Panc1 (cell line): ENCODE results near the gene CNTNAP4. TPM values are rescaled to one million over a fixed set of nuclear protein-coding genes. Genes with fewer than 3 reads are reported as not detected.

Experiments
- ATAC-seq: fragments of 200-7000 bp; cut with Tn5 transposase; 2 replicates; pipeline ENCODE4 v1.9.1; 2020; ENCODE audit warnings: mild to moderate bottlenecking, moderate library complexity
- BruUV-seq: library from RNA; stranded (reverse); fragments of 400-500 nt; replicated peaks from 2 replicates; lab custom pipeline; 2021; lab: Mats Ljungman, UMichigan
- CTCF ChIA-PET: fragments of 300-600 bp; sonication (Branson Sonifier 250); formaldehyde crosslinking; loops from one replicate; lab custom pipeline; 2022; ENCODE audit warnings: antibody characterized with exemption; lab: Charles Lee
- POLR2A ChIA-PET: fragments of 300-600 bp; sonication (Branson Sonifier 250); formaldehyde crosslinking; loops from one replicate; lab custom pipeline; 2022; ENCODE audit warnings: antibody characterized with exemption; lab: Charles Lee
- DNase-seq: peaks from one replicate; pipeline ENCODE4 v3.0.0-alpha.2; 2010; ENCODE audit warnings: low read depth, low spot score
- H3K27ac ChIP-seq: 2 replicates; pipeline ENCODE4 v1.5.1; 2011; ENCODE audit warnings: mild to moderate bottlenecking, low read length, inconsistent platforms
- H3K27me3 ChIP-seq: fragments of 200-500 bp; sonication (Bioruptor generic); 2 replicates; pipeline ENCODE4 v1.6.0; 2014; ENCODE audit warnings: low read length, inconsistent platforms; ENCODE audit not compliant: control insufficient read depth, insufficient read depth
- H3K36me3 ChIP-seq: fragments of 200-500 bp; sonication (Bioruptor generic); 2 replicates; pipeline ENCODE4 v1.5.1; 2014; ENCODE audit warnings: inconsistent platforms, mild to moderate bottlenecking, low read length, moderate library complexity; ENCODE audit not compliant: control insufficient read depth, insufficient read depth
- H3K4me1 ChIP-seq: 2 replicates; pipeline ENCODE4 v1.5.1; 2011; ENCODE audit warnings: inconsistent platforms, mild to moderate bottlenecking, low read length, moderate library complexity; ENCODE audit not compliant: control insufficient read depth, insufficient read depth
- H3K4me3 ChIP-seq, 2 experiments: 2 replicates each; pipeline ENCODE4 v1.5.1; 2011 to 2012; ENCODE audit warnings: low read depth in 2 of 2, low read length in 2 of 2, mild to moderate bottlenecking in 2 of 2, inconsistent platforms in 1 of 2, moderate library complexity in 1 of 2
- H3K9me3 ChIP-seq: fragments of 200-500 bp; sonication (Bioruptor generic); 2 replicates; pipeline ENCODE4 v1.5.1; 2014; ENCODE audit warnings: low read depth, mild to moderate bottlenecking, inconsistent platforms, low read length, moderate library complexity; ENCODE audit not compliant: control insufficient read depth, insufficient read depth
- CTCF ChIP-seq: fragments of 450-650 bp; IDR thresholded peaks from 2 replicates; pipeline ENCODE4 v1.5.1; 2017; ENCODE audit warnings: mild to moderate bottlenecking
- POLR2AphosphoS5 ChIP-seq: IDR thresholded peaks from 2 replicates; pipeline ENCODE4 v1.6.1; 2012; ENCODE audit warnings: mild to moderate bottlenecking, low read depth, low read length, moderate library complexity
- REST ChIP-seq, 2 experiments: IDR thresholded peaks; 2 replicates each; pipeline ENCODE4 v1.6.1; 2011 to 2012; ENCODE audit warnings: low read depth in 2 of 2, control low read depth in 1 of 2, low read length in 1 of 2, mild to moderate bottlenecking in 1 of 2, moderate library complexity in 1 of 2; ENCODE audit not compliant: insufficient read depth in 1 of 2
- SIN3A ChIP-seq: IDR thresholded peaks from 2 replicates; pipeline ENCODE4 v1.6.1; 2012; ENCODE audit warnings: low read depth, mild to moderate bottlenecking, low read length, moderate library complexity, borderline replicate concordance; ENCODE audit not compliant: insufficient read depth
- TCF7L2 ChIP-seq: IDR thresholded peaks from 2 replicates; pipeline ENCODE4 v1.6.1; 2011; ENCODE audit warnings: mild to moderate bottlenecking, low read depth, low read length, inconsistent platforms
- in situ Hi-C: cut with HindIII; loops from 2 replicates; pipeline ENCODE4 v1.10.0; 2016; ENCODE audit warnings: low sequenced_read_pairs, low pct_unique_long_range_greater_than_20kb
- intact Hi-C: fragments of 100-400 bp; cut with micrococcal nuclease; formaldehyde crosslinking; loops from one replicate; pipeline ENCODE4 v1.10.0; 2022; ENCODE audit not compliant: unreplicated experiment
- total RNA-seq: library from RNA; stranded (reverse); gene quantifications from one replicate; pipeline ENCODE4 v1.2.1, GENCODE V29; 2021; ENCODE audit not compliant: unreplicated experiment

Gene CNTNAP4
- total RNA-seq, 1 experiment from 2014 or later: not detected

- Histone ChIP-seq H3K27me3 (no peaks in the 10 kb centered on the region), H3K9me3 (no peaks in the 10 kb centered on the region), H3K4me3 (no peak overlapping the region), H3K36me3 (no peaks in the 10 kb centered on the region), H3K27ac (no peak overlapping the region), H3K4me1 (no peaks in the 10 kb centered on the region)
- ATAC-seq (no peak), DNase-seq (no peak)
- ChIA-PET POLR2A (no interaction called here), CTCF (no interaction called here)
- TF ChIP-seq TCF7L2 (no peak), CTCF (no peak), REST (IDR thresholded peaks at IDR 0.05; ENCODE audit: insufficient read depth in 1 of 2, low read depth in 2 of 2, low read length in 1 of 2) (no peak), SIN3A (no peak), POLR2AphosphoS5 (no peak)
- intact Hi-C loops (no loop called here), in situ Hi-C loops (no loop called here)
- no TSS peak for BruUV-seq
These were observed 51.9 kb downstream of the CNTNAP4 start for GRCh38 chr16:76329106-76329505.

- Histone ChIP-seq H3K27ac (no peak overlapping the region), H3K9me3 (no peaks in the 10 kb centered on the region), H3K4me3 (no peak overlapping the region), H3K4me1 (no peaks in the 10 kb centered on the region), H3K36me3 (no peaks in the 10 kb centered on the region), H3K27me3 (no peaks in the 10 kb centered on the region)
- ATAC-seq: no peak
- no TSS peak for BruUV-seq
- intact Hi-C loops (no loop called here), in situ Hi-C loops (no loop called here)
- TF ChIP-seq SIN3A (no peak), REST (IDR thresholded peaks at IDR 0.05; ENCODE audit: insufficient read depth in 1 of 2, low read depth in 2 of 2, low read length in 1 of 2) (no peak), TCF7L2 (no peak), POLR2AphosphoS5 (no peak), CTCF (no peak)
- CTCF ChIA-PET: no interaction called here
- no peak for DNase-seq
- POLR2A ChIA-PET: no interaction called here
These were observed 58.2 kb downstream of the CNTNAP4 start for GRCh38 chr16:76335180-76335974.
